ENCODE data around the gene CD209. TPM values are rescaled to one million over a fixed set of nuclear protein-coding genes. Genes with fewer than 3 reads are reported as not detected.
"Not testable (repeated sequence)": the region's sequence is repeated elsewhere in the genome, so short reads cannot be mapped to it uniquely, and the experiment has no call there.

Gene CD209
- 1 to 10 TPM; 1.4 to 2.7 (median 1.5) TPM for polyA plus RNA-seq (ENCODE audit: insufficient read length in 3 of 3)
- long read RNA-seq, donor 1 = 0 reads
- long read RNA-seq, donor 2 = 0 reads
- long read RNA-seq, donor 3 = 0 reads
- long read RNA-seq, donor 4 = 0 reads
- long read RNA-seq, donor 5 = 0 reads
- long read RNA-seq, donor 6 = 0 reads
- long read RNA-seq, donor 7 = 0 reads
- long read RNA-seq, donor 8 = 0 reads
- long read RNA-seq, donor 9 = 0 reads
- long read RNA-seq, donor 10 = 0 reads
- long read RNA-seq, donor 11 = 0 reads
- long read RNA-seq, donor 12 = 0 reads
- long read RNA-seq, donor 13 = 0 reads
- long read RNA-seq, donor 14 = 0 reads
- long read RNA-seq, donor 15 = 0 reads
- long read RNA-seq, donor 16 = 0 reads

- peak in 2 of 11 donors; percentile 25 for DNase-seq (ENCODE audit: extremely low read depth in 1 of 11, low read depth in 9 of 11, low spot score in 4 of 11)
Measured at GRCh38 chr19:7746903-7747884, at the start of gene CD209. Gene CD209 (minus strand): TSS chr19:7747534. CDS start chr19:7747511, 23 bp downstream.

GRCh38 chr19:7795555-7796161, 48.3 kb upstream of the CD209 start:
- DNase-seq (ENCODE audit: extremely low read depth in 1 of 11, low read depth in 9 of 11, low spot score in 4 of 11) = no peak

- no peak for DNase-seq (ENCODE audit: extremely low read depth in 1 of 11, low read depth in 9 of 11, low spot score in 4 of 11)
Measured at GRCh38 chr19:7793493-7793892, 46.2 kb upstream of the CD209 start.

GRCh38 chr19:7792701-7793100, 45.4 kb upstream of the CD209 start:
- DNase-seq (ENCODE audit: extremely low read depth in 1 of 11, low read depth in 9 of 11, low spot score in 4 of 11) = not testable (repeated sequence)

GRCh38 chr19:7792281-7792680, 44.9 kb upstream of the CD209 start:
- peak in 6 of 11 donors; percentile 26 to 73 (median 48) for DNase-seq (ENCODE audit: extremely low read depth in 1 of 11, low read depth in 9 of 11, low spot score in 4 of 11)

- no peak for DNase-seq (ENCODE audit: extremely low read depth in 1 of 11, low read depth in 9 of 11, low spot score in 4 of 11)
Measured at GRCh38 chr19:7790416-7790815, 43.1 kb upstream of the CD209 start.

GRCh38 chr19:7789447-7789846, 42.1 kb upstream of the CD209 start:
- no peak for DNase-seq (ENCODE audit: extremely low read depth in 1 of 11, low read depth in 9 of 11, low spot score in 4 of 11)

- DNase-seq (ENCODE audit: extremely low read depth in 1 of 11, low read depth in 9 of 11, low spot score in 4 of 11) = no peak
Measured at GRCh38 chr19:7788933-7789323, 41.6 kb upstream of the CD209 start.

- no peak for DNase-seq (ENCODE audit: extremely low read depth in 1 of 11, low read depth in 9 of 11, low spot score in 4 of 11)
Measured at GRCh38 chr19:7788178-7788932, 41.0 kb upstream of the CD209 start.

- DNase-seq (ENCODE audit: extremely low read depth in 1 of 11, low read depth in 9 of 11, low spot score in 4 of 11) = no peak
Measured at GRCh38 chr19:7787602-7788177, 40.4 kb upstream of the CD209 start.

- DNase-seq (ENCODE audit: extremely low read depth in 1 of 11, low read depth in 9 of 11, low spot score in 4 of 11) = no peak
Measured at GRCh38 chr19:7787141-7787540, 39.8 kb upstream of the CD209 start.

- no peak for DNase-seq (ENCODE audit: extremely low read depth in 1 of 11, low read depth in 9 of 11, low spot score in 4 of 11)
Measured at GRCh38 chr19:7784856-7785255, 37.5 kb upstream of the CD209 start.

GRCh38 chr19:7783991-7784423, 36.7 kb upstream of the CD209 start:
- no peak for DNase-seq (ENCODE audit: extremely low read depth in 1 of 11, low read depth in 9 of 11, low spot score in 4 of 11)

- DNase-seq (ENCODE audit: extremely low read depth in 1 of 11, low read depth in 9 of 11, low spot score in 4 of 11) = no peak
Measured at GRCh38 chr19:7781157-7781556, 33.8 kb upstream of the CD209 start.

GRCh38 chr19:7779631-7780486, 32.5 kb upstream of the CD209 start:
- no peak for DNase-seq (ENCODE audit: extremely low read depth in 1 of 11, low read depth in 9 of 11, low spot score in 4 of 11)

GRCh38 chr19:7778081-7778480, 30.7 kb upstream of the CD209 start:
- no peak for DNase-seq (ENCODE audit: extremely low read depth in 1 of 11, low read depth in 9 of 11, low spot score in 4 of 11)

GRCh38 chr19:7775761-7776160, 28.4 kb upstream of the CD209 start:
- no peak for DNase-seq (ENCODE audit: extremely low read depth in 1 of 11, low read depth in 9 of 11, low spot score in 4 of 11)

- DNase-seq (ENCODE audit: extremely low read depth in 1 of 11, low read depth in 9 of 11, low spot score in 4 of 11) = no peak
Measured at GRCh38 chr19:7773841-7774240, 26.5 kb upstream of the CD209 start.
